ENCODE results near the gene PXK. TPM values are rescaled to one million over a fixed set of nuclear protein-coding genes. Genes with fewer than 3 reads are reported as not detected.

PXK gene
- total RNA-seq, 2 experiments from 2014 or later, result 68.7 to 125 TPM

DNA sequence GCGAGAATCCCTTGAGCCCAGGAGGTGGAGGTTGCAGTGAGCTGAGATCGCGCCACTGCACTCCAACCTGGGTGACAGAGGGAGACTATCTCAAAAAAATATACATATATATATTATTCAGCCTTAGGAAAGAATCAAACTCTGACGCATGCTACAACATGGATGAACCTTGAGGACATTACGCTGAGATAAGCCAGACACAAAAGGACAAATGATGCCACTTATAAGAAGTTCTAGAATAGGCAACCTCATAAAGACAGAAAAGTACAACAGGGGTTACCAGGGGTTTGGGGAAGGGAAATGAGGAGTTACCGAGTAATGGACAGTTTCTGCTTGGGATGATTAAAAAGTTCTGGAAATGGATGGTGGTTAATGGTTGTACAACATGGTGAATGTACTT, 100.2 kb downstream of the PXK start:
- Histone ChIP-seq H3K4me2 (ENCODE audit: low read length) (peak overlapping the region; percentile 92), H3K27ac (ENCODE audit: low read depth, low read length, poor library complexity, severe bottlenecking) (peak overlapping the region; percentile 39), H3K4me3 (ENCODE audit: low read depth, low read length, poor library complexity, severe bottlenecking) (peak overlapping the region; percentile 83), H3K36me3 (ENCODE audit: insufficient read depth, low read length) (peaks cover 44% of the 10 kb centered on the region), H3K9me3 (ENCODE audit: low read length) (no peaks in the 10 kb centered on the region), H3K4me1 (ENCODE audit: insufficient read depth, low read length, poor library complexity, severe bottlenecking) (peaks cover 27% of the 10 kb centered on the region), H4K20me1 (ENCODE audit: insufficient read depth, low read length) (peaks cover 5% of the 10 kb centered on the region; the same call in 1 of the 2 replicates), H3K9me2 (ENCODE audit: insufficient read depth, low read length) (no peaks in the 10 kb centered on the region), H2AFZ (ENCODE audit: low read length) (peak overlapping the region; percentile 30; the same call in 1 of the 2 replicates), H3K79me2 (ENCODE audit: insufficient read depth, low read depth, low read length) (peaks cover 21% of the 10 kb centered on the region; the same call in 1 of the 2 replicates)
- intact Hi-C loops (cut with micrococcal nuclease; ENCODE audit: unreplicated experiment), result loop anchor here (5.0 to 10.0 kb wide), 3 partner anchors 59 to 1652 kb away; partner anchors contain the start of genes KCTD6 and PXK
- POLR2A ChIA-PET, result interaction anchor here (0.6 to 1.6 kb wide), 4 partner anchors 67 to 1362 kb away, joined by 3 to 6 read pairs (median 3); no protein-coding TSS in a partner anchor
- no peak for DNase-seq (ENCODE audit: low spot score)
- TF ChIP-seq, protein P1, sequence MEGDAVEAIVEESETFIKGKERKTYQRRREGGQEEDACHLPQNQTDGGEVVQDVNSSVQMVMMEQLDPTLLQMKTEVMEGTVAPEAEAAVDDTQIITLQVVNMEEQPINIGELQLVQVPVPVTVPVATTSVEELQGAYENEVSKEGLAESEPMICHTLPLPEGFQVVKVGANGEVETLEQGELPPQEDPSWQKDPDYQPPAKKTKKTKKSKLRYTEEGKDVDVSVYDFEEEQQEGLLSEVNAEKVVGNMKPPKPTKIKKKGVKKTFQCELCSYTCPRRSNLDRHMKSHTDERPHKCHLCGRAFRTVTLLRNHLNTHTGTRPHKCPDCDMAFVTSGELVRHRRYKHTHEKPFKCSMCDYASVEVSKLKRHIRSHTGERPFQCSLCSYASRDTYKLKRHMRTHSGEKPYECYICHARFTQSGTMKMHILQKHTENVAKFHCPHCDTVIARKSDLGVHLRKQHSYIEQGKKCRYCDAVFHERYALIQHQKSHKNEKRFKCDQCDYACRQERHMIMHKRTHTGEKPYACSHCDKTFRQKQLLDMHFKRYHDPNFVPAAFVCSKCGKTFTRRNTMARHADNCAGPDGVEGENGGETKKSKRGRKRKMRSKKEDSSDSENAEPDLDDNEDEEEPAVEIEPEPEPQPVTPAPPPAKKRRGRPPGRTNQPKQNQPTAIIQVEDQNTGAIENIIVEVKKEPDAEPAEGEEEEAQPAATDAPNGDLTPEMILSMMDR (conservative IDR thresholded peaks at IDR 0.05; ENCODE audit: low read length), result no peak
- TF ChIP-seq EZH2phosphoT487 (IDR thresholded peaks at IDR 0.05; ENCODE audit: borderline replicate concordance, low read depth, low read length), result no peak
- no TSS peak for BruUV-seq (replicated peaks)
- CTCF ChIA-PET (ENCODE audit: unreplicated experiment), result no interaction called here

DNA sequence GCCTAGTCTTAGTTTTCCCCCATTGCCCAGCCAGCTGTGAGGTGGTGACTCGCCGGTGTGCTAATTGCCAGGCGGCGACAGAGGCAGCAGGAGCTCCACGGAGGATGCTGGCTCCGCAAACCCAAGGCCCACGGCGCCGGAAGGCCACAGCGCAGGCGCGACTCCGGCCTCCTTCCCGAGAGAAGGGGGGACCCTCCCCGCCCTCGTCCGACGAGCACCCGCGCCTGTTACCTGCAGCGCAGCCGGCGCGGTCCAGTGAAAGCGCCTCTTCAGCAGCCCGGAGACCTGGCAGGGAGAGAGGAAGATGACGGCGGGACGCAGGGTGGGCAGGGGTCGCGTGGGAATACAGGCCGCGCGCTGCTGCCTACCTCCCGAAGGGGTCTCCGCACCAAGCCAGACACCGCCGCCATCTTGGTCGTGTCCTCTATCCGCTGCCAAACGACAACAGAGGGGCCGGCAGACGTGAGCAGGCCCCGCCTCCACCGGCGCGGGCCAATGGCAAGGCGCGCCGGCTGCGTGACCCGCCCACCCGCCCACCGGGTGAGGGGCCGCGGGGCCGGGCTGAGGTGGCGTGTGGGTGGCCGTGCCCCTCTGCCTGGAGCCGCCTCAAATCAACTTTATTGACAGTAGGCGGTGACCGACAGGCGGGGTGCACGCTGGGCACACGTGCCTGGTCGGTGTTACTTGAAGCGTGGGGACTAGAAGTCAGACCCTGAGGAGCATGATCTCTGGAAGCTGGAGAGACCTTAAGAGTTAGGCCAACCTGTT, 100.9 kb downstream of the PXK start, which contains the start of gene PDHB:
Gene PDHB (minus strand): TSS at position 433 of the 768 bp plus-strand sequence. CDS start 23 bp downstream, at position 410.
- Histone ChIP-seq H3K9me3 (ENCODE audit: low read length) (no peaks in the 10 kb centered on the region), H4K20me1 (ENCODE audit: insufficient read depth, low read length) (no peaks in the 10 kb centered on the region), H3K36me3 (ENCODE audit: insufficient read depth, low read length) (peaks cover 38% of the 10 kb centered on the region), H3K4me1 (ENCODE audit: insufficient read depth, low read length, poor library complexity, severe bottlenecking) (peaks cover 27% of the 10 kb centered on the region), H3K4me3 (ENCODE audit: low read depth, low read length, poor library complexity, severe bottlenecking) (peak within 1 kb of the TSS; percentile 83), H3K4me2 (ENCODE audit: low read length) (peak within 1 kb of the TSS; percentile 93), H3K27ac (ENCODE audit: low read depth, low read length, poor library complexity, severe bottlenecking) (peak within 1 kb of the TSS; percentile 39), H2AFZ (ENCODE audit: low read length) (peak within 1 kb of the TSS; percentile 87), H3K79me2 (ENCODE audit: insufficient read depth, low read depth, low read length) (peaks cover 21% of the 10 kb centered on the region; the same call in 1 of the 2 replicates), H3K9me2 (ENCODE audit: insufficient read depth, low read length) (no peaks in the 10 kb centered on the region)
- no TSS peak for BruUV-seq (replicated peaks)
- ChIA-PET POLR2A (interaction anchor here (0.7 to 1.6 kb wide), 5 partner anchors 11 to 127 kb away, joined by 3 to 7 read pairs (median 5); no protein-coding TSS in a partner anchor), CTCF (ENCODE audit: unreplicated experiment) (no interaction called here)
- intact Hi-C loops (cut with micrococcal nuclease; ENCODE audit: unreplicated experiment), result loop anchor here (5.0 to 10.0 kb wide), 3 partner anchors 59 to 1651 kb away; partner anchors contain the start of genes KCTD6 and PXK
- peak; percentile 93 for DNase-seq (ENCODE audit: low spot score)
- TF ChIP-seq EZH2phosphoT487 (IDR thresholded peaks at IDR 0.05; ENCODE audit: borderline replicate concordance, low read depth, low read length), result no peak
- TF ChIP-seq, protein P1 (conservative IDR thresholded peaks at IDR 0.05; ENCODE audit: low read length), result 0 out of 2 replicates have a peak, but pooled peaks have one; percentile 23

Measured in OCI-LY7 (cell line).